Neutrophil (primary cell): Measurements from ENCODE around the gene TRUB1.
"Not testable (repeated sequence)": the region's sequence is repeated elsewhere in the genome, so short reads cannot be mapped to it uniquely, and the experiment has no call there.

ENCODE experiments used
- H3K27ac ChIP-seq: fragments of 200-600 bp; sonication (generic); 2 replicates; pipeline ENCODE4 v1.5.1; 2016; ENCODE audit warnings: mild to moderate bottlenecking, moderate library complexity
- H3K27me3 ChIP-seq: fragments of 200-600 bp; sonication (generic); 2 replicates; pipeline ENCODE4 v1.6.0; 2016; ENCODE audit warnings: mild to moderate bottlenecking
- H3K36me3 ChIP-seq: fragments of 200-600 bp; sonication (generic); 2 replicates; pipeline ENCODE4 v1.5.1; 2017
- H3K4me1 ChIP-seq, 2 experiments: fragments of 200-600 bp in 1 of 2; sonication (generic) in 1 of 2; 1 replicate in 1 of 2; 2 replicates in 1 of 2; pipeline versions ENCODE4 v1.5.1 to v1.6.1; 2013 to 2016; ENCODE audit warnings: low read depth in 1 of 2, low read length in 1 of 2, mild to moderate bottlenecking in 1 of 2, moderate library complexity in 1 of 2; ENCODE audit not compliant: control insufficient read depth in 1 of 2, insufficient read depth in 1 of 2
- H3K4me3 ChIP-seq, 2 experiments: fragments of 200-600 bp in 1 of 2; sonication (generic) in 1 of 2; 1 replicate in 1 of 2; 2 replicates in 1 of 2; pipeline ENCODE4 v1.5.1; 2013 to 2016; ENCODE audit warnings: low read depth in 1 of 2, low read length in 1 of 2, mild to moderate bottlenecking in 1 of 2, moderate library complexity in 1 of 2
- H3K9me3 ChIP-seq: fragments of 200-600 bp; sonication (generic); 2 replicates; pipeline ENCODE4 v1.5.1; 2016
- CTCF ChIP-seq: fragments of 200-600 bp; sonication (generic); IDR thresholded peaks from 2 replicates; pipeline ENCODE4 v1.5.1; 2016; ENCODE audit warnings: antibody characterized with exemption

The TRUB1 gene

GRCh38 chr10:114937962-114938855, at the start of gene TRUB1:
Gene TRUB1, plus strand, starts transcription at chr10:114938195. Its CDS starts 59 bp downstream, at chr10:114938254.
- Histone ChIP-seq H3K27ac (peak within 1 kb of the TSS; percentile 53), H3K4me3 (peak within 1 kb of the TSS; percentile 73 to 82), H3K36me3 (peaks cover 4% of the 10 kb centered on the region), H3K4me1 (peaks cover 6 to 7% of the 10 kb centered on the region in 2 experiments), H3K27me3 (no peaks in the 10 kb centered on the region), H3K9me3 (no peaks in the 10 kb centered on the region)
- TF ChIP-seq CTCF: no peak

- H3K27ac ChIP-seq: no peak overlapping the region
- no peak overlapping the region for H3K4me3 ChIP-seq
- TF ChIP-seq CTCF: no peak
- H3K36me3 ChIP-seq: no peaks in the 10 kb centered on the region
- H3K4me1 ChIP-seq: no peaks in the 10 kb centered on the region
- no peaks in the 10 kb centered on the region for H3K9me3 ChIP-seq
- H3K27me3 ChIP-seq: no peaks in the 10 kb centered on the region
Measured at GRCh38 chr10:114893251-114893650, 44.7 kb upstream of the TRUB1 start.

GRCh38 chr10:114894911-114895310, 43.1 kb upstream of the TRUB1 start:
- Histone ChIP-seq H3K27ac (no peak overlapping the region), H3K9me3 (no peaks in the 10 kb centered on the region), H3K36me3 (no peaks in the 10 kb centered on the region), H3K4me1 (no peaks in the 10 kb centered on the region), H3K4me3 (no peak overlapping the region), H3K27me3 (no peaks in the 10 kb centered on the region)
- no peak for TF ChIP-seq CTCF

GRCh38 chr10:114897011-114897410, 41.0 kb upstream of the TRUB1 start:
- H3K27me3 ChIP-seq, H3K27ac ChIP-seq, H3K4me1 ChIP-seq, H3K36me3 ChIP-seq, H3K9me3 ChIP-seq, H3K4me3 ChIP-seq: not testable (repeated sequence)

GRCh38 chr10:114897593-114897992, 40.4 kb upstream of the TRUB1 start:
- Histone ChIP-seq H3K4me3 (no peak overlapping the region), H3K27me3 (no peaks in the 10 kb centered on the region), H3K36me3 (no peaks in the 10 kb centered on the region), H3K27ac (no peak overlapping the region), H3K9me3 (no peaks in the 10 kb centered on the region), H3K4me1 (no peaks in the 10 kb centered on the region)
- no peak for TF ChIP-seq CTCF

GRCh38 chr10:114899982-114900381, 38.0 kb upstream of the TRUB1 start:
- no peaks in the 10 kb centered on the region for H3K36me3 ChIP-seq

More at GRCh38 chr10:114899982-114900381, 38.0 kb upstream of the TRUB1 start:
- Histone ChIP-seq H3K4me1 (no peaks in the 10 kb centered on the region), H3K27ac (no peak overlapping the region), H3K27me3 (peaks cover 2% of the 10 kb centered on the region), H3K4me3 (no peak overlapping the region), H3K9me3 (no peaks in the 10 kb centered on the region)
- TF ChIP-seq CTCF: no peak
